Central memory CD8-positive, alpha-beta T cell (primary cell): ENCODE results near the gene TEX19.
"Not testable (repeated sequence)": the region's sequence is repeated elsewhere in the genome, so short reads cannot be mapped to it uniquely, and the experiment has no call there.

Experiments
- ATAC-seq: fragments of 150-1000 bp; cut with Tn5 transposase; replicated peaks from 2 replicates; pipeline ENCODE4 v1.10.0; 2022; ENCODE audit warnings: mild to moderate bottlenecking, moderate FRiP score, moderate number of reproducible peaks; ENCODE audit not compliant: poor library complexity, severe bottlenecking; ENCODE audit errors: extremely low read depth
- DNase-seq, 2 donors: peaks; one replicate each; pipeline ENCODE4 v3.0.0; 2021; ENCODE audit warnings: low spot score in 2 of 2
- H3K27ac Mint-ChIP-seq: one replicate; pipeline ENCODE4 v1.8.0; 2022; ENCODE audit warnings: low read depth, mild to moderate bottlenecking, moderate library complexity, mixed read lengths
- H3K27me3 Mint-ChIP-seq: one replicate; pipeline ENCODE4 v1.8.0; 2022; ENCODE audit warnings: mixed read lengths
- H3K36me3 Mint-ChIP-seq: one replicate; pipeline ENCODE4 v1.8.0; 2022; ENCODE audit warnings: mild to moderate bottlenecking, moderate library complexity, mixed read lengths; ENCODE audit not compliant: insufficient read depth
- H3K4me1 Mint-ChIP-seq: one replicate; pipeline ENCODE4 v1.8.0; 2022; ENCODE audit warnings: mixed read lengths
- H3K4me3 Mint-ChIP-seq: one replicate; pipeline ENCODE4 v1.8.0; 2022; ENCODE audit warnings: mild to moderate bottlenecking, moderate library complexity, mixed read lengths
- H3K9me3 Mint-ChIP-seq: one replicate; pipeline ENCODE4 v1.8.0; 2022; ENCODE audit warnings: mixed read lengths

Gene TEX19

DNA sequence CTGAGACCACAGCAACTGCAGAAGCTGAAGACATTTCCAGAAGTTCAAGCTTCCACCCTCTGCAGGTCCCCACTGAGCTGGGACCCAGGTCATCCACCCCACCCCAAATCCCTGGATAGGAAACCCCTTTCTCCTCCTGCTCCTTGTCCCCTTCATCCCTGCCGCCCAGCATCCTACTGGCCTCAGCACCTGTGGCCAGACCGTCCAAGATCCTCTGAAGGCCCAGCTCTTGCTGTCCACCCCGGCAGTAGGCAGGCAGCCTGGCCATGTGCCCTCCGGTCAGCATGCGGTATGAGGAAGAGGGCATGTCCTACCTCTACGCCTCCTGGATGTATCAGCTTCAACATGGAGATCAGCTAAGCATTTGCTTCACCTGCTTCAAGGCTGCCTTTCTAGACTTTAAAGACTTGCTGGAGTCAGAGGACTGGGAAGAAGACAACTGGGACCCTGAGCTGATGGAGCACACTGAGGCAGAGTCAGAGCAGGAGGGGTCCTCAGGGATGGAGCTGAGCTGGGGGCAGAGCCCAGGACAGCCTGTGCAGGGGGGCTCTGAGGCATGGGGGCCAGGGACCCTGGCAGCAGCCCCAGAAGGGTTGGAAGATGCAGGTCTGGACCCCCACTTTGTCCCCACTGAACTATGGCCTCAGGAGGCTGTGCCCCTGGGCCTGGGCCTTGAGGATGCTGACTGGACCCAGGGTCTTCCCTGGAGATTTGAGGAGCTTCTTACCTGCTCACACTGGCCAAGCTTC, 3.0 kb downstream of the TEX19 start:
- Mint-ChIP-seq H3K27me3 (peaks cover 22% of the 10 kb centered on the region), H3K27ac (peak overlapping the region; percentile 59), H3K9me3 (no peaks in the 10 kb centered on the region), H3K4me3 (no peak overlapping the region), H3K4me1 (peaks cover 5% of the 10 kb centered on the region), H3K36me3 (no peaks in the 10 kb centered on the region)
- DNase-seq: no peak
- no peak for ATAC-seq

- H3K4me1 Mint-ChIP-seq: peaks cover 2% of the 10 kb centered on the region
- no peak overlapping the region for H3K27ac Mint-ChIP-seq
- H3K9me3 Mint-ChIP-seq: no peaks in the 10 kb centered on the region
- ATAC-seq (no peak), DNase-seq (no peak)
- H3K4me3 Mint-ChIP-seq: no peak overlapping the region
- no peaks in the 10 kb centered on the region for H3K36me3 Mint-ChIP-seq
- H3K27me3 Mint-ChIP-seq: peaks cover 42% of the 10 kb centered on the region
These were observed 6.7 kb downstream of the TEX19 start for GRCh38 chr17:82365606-82366295.

DNA sequence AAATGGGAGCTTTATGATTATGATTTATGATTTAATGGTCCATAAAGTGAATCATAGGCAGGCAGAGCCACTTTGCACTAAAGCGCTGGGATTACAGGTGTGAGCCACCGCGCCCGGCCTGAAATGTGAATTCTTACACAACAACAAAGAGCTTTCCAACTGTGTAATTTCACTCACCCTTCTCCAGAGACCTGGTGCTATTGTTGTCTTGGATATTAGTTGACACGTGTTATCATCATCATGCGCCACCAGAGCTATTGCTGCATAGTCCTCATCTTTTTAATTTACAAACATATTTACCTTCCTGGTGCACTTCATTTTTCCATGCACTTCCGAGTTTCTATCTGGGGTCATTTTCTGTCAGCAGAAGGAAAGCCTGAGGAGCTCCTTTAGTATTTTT, 7.7 kb downstream of the TEX19 start:
- H3K9me3 Mint-ChIP-seq: no peaks in the 10 kb centered on the region
- ATAC-seq (no peak), DNase-seq (no peak)
- H3K4me1 Mint-ChIP-seq: peaks cover 7% of the 10 kb centered on the region
- no peaks in the 10 kb centered on the region for H3K36me3 Mint-ChIP-seq
- peaks cover 46% of the 10 kb centered on the region for H3K27me3 Mint-ChIP-seq
- H3K27ac Mint-ChIP-seq: no peak overlapping the region
- no peak overlapping the region for H3K4me3 Mint-ChIP-seq

DNA sequence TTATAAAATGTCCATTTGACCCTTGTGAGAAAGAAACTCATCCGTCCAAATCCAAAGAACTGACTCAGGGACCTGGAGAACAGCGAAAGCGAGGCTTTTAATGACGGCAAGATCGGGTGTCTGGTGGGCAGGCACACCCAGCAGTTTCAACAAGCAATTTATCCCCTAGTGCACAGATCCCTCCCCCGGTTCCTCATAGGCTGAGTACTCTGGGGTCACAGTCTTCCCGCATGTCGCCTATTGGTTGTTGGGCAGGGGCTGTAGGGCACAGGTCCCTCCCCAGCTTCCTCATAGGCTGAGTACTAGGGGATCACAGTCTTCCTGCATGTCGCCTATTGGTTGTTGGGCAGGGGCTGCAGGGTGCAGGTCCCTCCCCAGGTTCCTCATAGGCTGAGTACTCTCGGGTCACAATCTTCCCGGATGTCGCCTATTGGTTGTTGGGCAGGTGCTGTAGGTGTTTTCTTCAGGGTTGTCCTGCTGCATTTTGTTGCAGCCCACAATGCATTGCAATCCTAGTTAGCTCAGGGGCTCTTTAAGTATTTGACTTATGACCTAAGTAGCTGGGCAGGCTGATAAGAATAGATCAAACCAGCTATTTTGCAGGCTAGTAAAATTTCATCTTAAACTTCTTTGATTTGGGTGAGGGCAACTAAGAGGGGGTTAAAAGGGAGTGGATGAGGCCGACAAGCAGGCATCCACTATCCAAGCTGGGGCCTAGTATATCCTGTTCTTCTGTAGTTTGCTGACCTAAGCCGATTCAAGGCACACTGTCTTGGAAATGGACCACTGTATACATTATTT, 8.9 kb downstream of the TEX19 start:
- DNase-seq (no peak), ATAC-seq (no peak)
- Mint-ChIP-seq H3K36me3 (no peaks in the 10 kb centered on the region), H3K9me3 (no peaks in the 10 kb centered on the region), H3K4me3 (no peak overlapping the region), H3K27ac (no peak overlapping the region), H3K4me1 (peaks cover 9% of the 10 kb centered on the region), H3K27me3 (peaks cover 48% of the 10 kb centered on the region)

GRCh38 chr17:82369211-82369610, 10.2 kb downstream of the TEX19 start:
- peaks cover 12% of the 10 kb centered on the region for H3K4me1 Mint-ChIP-seq
- H3K36me3 Mint-ChIP-seq: no peaks in the 10 kb centered on the region
- H3K27ac Mint-ChIP-seq: no peak overlapping the region
- ATAC-seq (no peak), DNase-seq (no peak)
- H3K27me3 Mint-ChIP-seq: peaks cover 56% of the 10 kb centered on the region
- H3K9me3 Mint-ChIP-seq: no peaks in the 10 kb centered on the region
- no peak overlapping the region for H3K4me3 Mint-ChIP-seq

DNA sequence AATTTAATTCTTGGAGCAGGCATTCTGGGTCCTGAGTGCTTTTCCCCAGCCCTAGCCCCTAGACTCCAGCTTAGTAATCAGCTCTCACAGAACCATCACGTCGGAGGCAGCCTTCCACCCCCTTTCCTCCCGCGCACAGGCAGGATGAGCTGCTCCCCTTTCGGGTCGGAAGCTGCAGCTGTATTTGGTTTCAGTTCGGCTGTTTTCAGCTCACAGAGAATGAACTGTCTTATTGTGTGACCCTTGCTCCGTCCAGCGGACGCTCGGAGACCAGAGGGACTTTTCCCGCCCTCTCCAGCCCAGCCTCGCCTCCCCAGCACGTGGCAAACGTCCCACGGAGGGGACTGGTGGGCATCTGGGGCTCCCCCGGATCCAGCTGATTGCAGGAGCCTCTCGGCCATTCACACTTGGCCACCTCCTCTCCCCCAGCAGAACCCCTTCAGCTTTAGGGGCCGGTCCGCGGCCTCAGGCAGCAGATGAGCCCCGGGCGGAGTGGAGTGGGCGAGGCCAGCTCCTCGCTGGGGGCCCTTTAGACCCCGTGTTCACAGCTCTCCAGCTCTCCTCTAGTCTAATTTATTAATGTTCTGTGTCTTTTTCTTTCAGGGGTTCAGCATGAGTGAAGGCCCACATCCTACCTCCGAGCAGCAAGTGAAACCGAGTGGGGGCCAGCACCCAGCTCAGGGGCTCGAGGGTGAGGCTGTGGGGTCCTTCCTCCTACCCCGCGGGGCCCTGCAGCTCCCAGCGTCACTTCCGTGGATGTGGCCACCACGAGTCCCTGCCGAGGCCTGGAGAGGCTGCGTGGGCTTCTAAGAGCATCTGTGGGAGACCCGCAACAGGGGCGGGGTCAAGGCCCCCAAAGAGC, 11.7 kb downstream of the TEX19 start:
- peaks cover 56% of the 10 kb centered on the region for H3K27me3 Mint-ChIP-seq
- H3K27ac Mint-ChIP-seq: no peak overlapping the region
- H3K36me3 Mint-ChIP-seq: no peaks in the 10 kb centered on the region
- ATAC-seq (peak; percentile 32), DNase-seq (no peak)
- H3K4me3 Mint-ChIP-seq: peak overlapping the region; percentile 70
- no peaks in the 10 kb centered on the region for H3K9me3 Mint-ChIP-seq
- peaks cover 12% of the 10 kb centered on the region for H3K4me1 Mint-ChIP-seq

- Mint-ChIP-seq H3K4me3 (peak within 1 kb of the TSS; percentile 70), H3K36me3 (no peaks in the 10 kb centered on the region), H3K27me3 (peaks cover 56% of the 10 kb centered on the region), H3K4me1 (peaks cover 12% of the 10 kb centered on the region), H3K9me3 (no peaks in the 10 kb centered on the region), H3K27ac (no peak within 1 kb of the TSS)
- no peak for DNase-seq
- ATAC-seq: no peak
These were observed 12.5 kb downstream of the TEX19 start, which contains the start of gene UTS2R for GRCh38 chr17:82371333-82372248. UTS2R (plus strand) TSS chr17:82371765; CDS start chr17:82374325, 2,560 bp downstream.

DNA sequence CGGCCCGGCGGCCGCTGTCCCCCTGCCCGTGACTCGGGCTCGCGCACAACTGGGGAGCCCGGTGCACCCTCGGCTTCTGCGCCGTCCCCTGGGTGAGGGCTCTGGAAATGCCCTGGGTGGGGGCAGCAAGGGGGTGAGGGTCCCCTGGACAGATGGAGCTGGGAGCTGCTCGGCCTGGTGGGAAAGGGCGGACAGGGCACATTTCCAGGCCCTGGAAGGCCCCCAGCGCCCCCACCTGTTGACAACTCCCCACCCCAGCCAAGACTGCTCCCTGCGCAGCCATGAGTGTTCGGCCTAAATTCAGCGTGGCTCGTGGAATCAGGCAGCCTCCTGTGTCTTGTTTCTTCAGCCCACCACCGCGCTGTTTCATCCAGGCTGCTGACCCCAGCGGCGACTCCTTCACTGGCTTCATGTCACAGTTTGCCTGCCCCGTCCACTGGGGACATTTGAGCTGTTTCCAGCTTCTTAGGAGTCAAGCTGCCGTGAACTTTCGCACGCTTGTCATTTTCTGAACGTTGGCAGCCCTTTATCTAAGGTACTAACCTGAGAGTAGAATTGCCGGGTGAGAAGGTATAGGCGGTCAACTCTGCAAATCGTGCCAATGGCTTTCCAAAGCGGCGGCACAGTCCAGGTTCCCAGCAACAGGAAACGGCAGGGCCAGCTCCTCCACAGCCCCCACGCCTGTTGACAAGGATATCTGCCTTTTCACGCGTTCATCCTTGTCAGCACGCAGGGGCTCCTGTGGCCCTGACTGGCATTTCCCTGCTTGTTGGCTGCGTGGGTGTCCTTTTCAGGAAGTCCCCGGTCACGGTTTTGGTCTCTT, 13.4 kb downstream of the TEX19 start:
- Mint-ChIP-seq H3K9me3 (no peaks in the 10 kb centered on the region), H3K36me3 (no peaks in the 10 kb centered on the region), H3K27me3 (peaks cover 52% of the 10 kb centered on the region), H3K4me1 (peaks cover 12% of the 10 kb centered on the region), H3K27ac (no peak overlapping the region), H3K4me3 (peak overlapping the region; percentile 41)
- DNase-seq: no peak
- no peak for ATAC-seq

GRCh38 chr17:82373072-82373452, 14.0 kb downstream of the TEX19 start:
- not testable (repeated sequence) for ATAC-seq, DNase-seq, H3K9me3 Mint-ChIP-seq, H3K36me3 Mint-ChIP-seq, H3K27ac Mint-ChIP-seq
- peaks cover 49% of the 10 kb centered on the region for H3K27me3 Mint-ChIP-seq
- peaks cover 12% of the 10 kb centered on the region for H3K4me1 Mint-ChIP-seq
- H3K4me3 Mint-ChIP-seq: peak overlapping the region; percentile 41

DNA sequence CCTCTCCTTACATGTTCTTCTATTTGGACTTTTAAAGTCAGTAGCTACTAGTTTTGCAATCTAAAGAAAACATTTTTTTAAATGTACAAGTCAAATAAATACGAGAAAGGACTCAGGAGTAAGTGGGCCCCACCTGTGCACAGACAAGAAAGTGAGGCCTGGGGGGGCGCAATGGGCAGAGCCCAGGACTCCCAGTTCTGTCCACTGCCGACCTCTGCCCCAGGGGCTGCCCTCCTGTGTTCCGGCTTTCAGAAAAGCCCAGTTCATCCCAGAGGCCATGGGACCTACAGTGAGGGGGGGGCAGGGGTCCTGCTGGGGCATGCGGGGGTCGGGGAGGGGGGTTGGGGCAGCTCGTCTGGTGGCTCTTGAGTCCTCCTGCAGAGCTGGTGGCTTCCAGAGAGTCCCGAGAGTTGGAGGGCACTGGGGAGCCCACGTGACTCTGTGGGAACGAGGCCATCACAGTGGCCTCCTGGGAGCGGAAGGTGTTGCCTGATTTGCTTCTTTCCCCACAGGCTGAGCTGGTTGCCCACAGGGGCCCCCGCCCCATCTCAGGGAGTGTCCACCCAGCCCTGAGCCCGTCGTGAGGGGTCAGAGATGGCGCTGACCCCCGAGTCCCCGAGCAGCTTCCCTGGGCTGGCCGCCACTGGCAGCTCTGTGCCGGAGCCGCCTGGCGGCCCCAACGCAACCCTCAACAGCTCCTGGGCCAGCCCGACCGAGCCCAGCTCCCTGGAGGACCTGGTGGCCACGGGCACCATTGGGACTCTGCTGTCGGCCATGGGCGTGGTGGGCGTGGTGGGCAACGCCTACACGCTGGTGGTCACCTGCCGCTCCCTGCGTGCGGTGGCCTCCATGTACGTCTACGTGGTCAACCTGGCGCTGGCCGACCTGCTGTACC, 14.9 kb downstream of the TEX19 start:
- no peak for DNase-seq
- H3K9me3 Mint-ChIP-seq: no peaks in the 10 kb centered on the region
- no peak overlapping the region for H3K4me3 Mint-ChIP-seq
- H3K36me3 Mint-ChIP-seq: peaks cover 2% of the 10 kb centered on the region
- peaks cover 12% of the 10 kb centered on the region for H3K4me1 Mint-ChIP-seq
- no peak for ATAC-seq
- no peak overlapping the region for H3K27ac Mint-ChIP-seq
- H3K27me3 Mint-ChIP-seq: peaks cover 50% of the 10 kb centered on the region
